Body of pancreas (tissue), 4 donors: ENCODE results near the gene PVR. TPM values are rescaled to one million over a fixed set of nuclear protein-coding genes. Genes with fewer than 3 reads are reported as not detected.
A peak's percentile ranks its signal among the peaks of the same experiment; 100 is the strongest.

ENCODE experiments used
- ATAC-seq: fragments of 150-250 bp; one replicate; pipeline ENCODE4 v1.9.1; 2016
- DNase-seq, 4 donors: peaks; one replicate each; pipeline ENCODE4 v3.0.0-alpha.2; 2019
- H3K27ac ChIP-seq, 4 donors: fragments of 200-600 bp; sonication (generic); 1 replicate in 3 of 4; 2 replicates in 1 of 4; pipeline versions ENCODE4 v1.5.1 to v1.6.1; 2016 to 2019; ENCODE audit warnings: mild to moderate bottlenecking in 1 of 4, mixed read lengths in 1 of 4, moderate library complexity in 1 of 4
- H3K27me3 ChIP-seq, 2 donors: fragments of 200-600 bp; sonication (generic); one replicate each; pipeline ENCODE4 v1.6.0; 2016; ENCODE audit warnings: mild to moderate bottlenecking in 1 of 2
- H3K36me3 ChIP-seq, 2 donors: fragments of 200-600 bp; sonication (generic); replicated peaks in 1 of 2; 2 replicates each; pipeline ENCODE4 v1.5.1; 2016; ENCODE audit warnings: low read depth in 2 of 2; ENCODE audit not compliant: insufficient read depth in 1 of 2
- H3K4me1 ChIP-seq: fragments of 200-600 bp; sonication (generic); one replicate; pipeline ENCODE4 v1.6.0; 2016
- H3K4me3 ChIP-seq, 2 donors: fragments of 200-600 bp; sonication (generic); 1 replicate in 1 of 2; 2 replicates in 1 of 2; pipeline ENCODE4 v1.5.1; 2016 to 2019
- H3K9me3 ChIP-seq, 3 donors: fragments of 200-600 bp; sonication (generic); 1 replicate in 2 of 3; 2 replicates in 1 of 3; pipeline ENCODE4 v1.5.1; 2016
- CTCF ChIP-seq, 7 experiments: fragments of 450-650 bp in 4 of 7; fragments of 200-600 bp in 3 of 7; sonication (generic) in 3 of 7; IDR thresholded peaks; one replicate each; pipeline ENCODE4 v1.5.1; 2016 to 2019; ENCODE audit warnings: antibody characterized with exemption in 7 of 7
- POLR2A ChIP-seq, 3 donors: fragments of 450-650 bp; IDR thresholded peaks; one replicate each; pipeline ENCODE4 v1.6.1; 2016; ENCODE audit warnings: antibody characterized with exemption in 3 of 3, mild to moderate bottlenecking in 2 of 3
- WGBS, 2 donors: methylation state at CpG; one replicate each; pipeline ENCODE4 v1.1.5; 2017; 5-methylcytosine and 5-hydroxymethylcytosine counted together
- intact Hi-C: fragments of 100-400 bp; cut with DNase I; formaldehyde crosslinking; loops from one replicate; pipeline ENCODE4 v1.15.1; 2023
- total RNA-seq, 2 donors: library from RNA; depleted of rRNA; stranded (reverse); fragments of >200 nt; gene quantifications; one replicate each; pipeline ENCODE4 v1.1.0, GENCODE V29; 2016

The PVR gene
- total RNA-seq, 2 donors from 2014 or later: 36.8 to 55.4 TPM

- 79 to 87% methylated on average over 6 to 9 of the region's 9 CpGs for WGBS, 2 donors
Observed at GRCh38 chr19:44641501-44642265, 2.0 kb upstream of the PVR start.

GRCh38 chr19:44642377-44642776 is 1.3 kb upstream of the PVR start:
- Histone ChIP-seq H3K36me3 (no peaks in the 10 kb centered on the region), H3K4me3 (no peak overlapping the region), H3K4me1 (peaks cover 10% of the 10 kb centered on the region), H3K27me3 (no peaks in the 10 kb centered on the region), H3K27ac (no peak overlapping the region), H3K9me3 (no peaks in the 10 kb centered on the region)
- 19 to 32% methylated on average over 1 of the region's 1 CpG for WGBS, 2 donors
- ATAC-seq (no peak), DNase-seq (no peak)
- intact Hi-C loops: no loop called here
- no peak for TF ChIP-seq POLR2A (IDR thresholded peaks at IDR 0.05)
- TF ChIP-seq CTCF (IDR thresholded peaks at IDR 0.05): no peak

More at GRCh38 chr19:44641501-44642265, 2.0 kb upstream of the PVR start:
- no peak for TF ChIP-seq CTCF (IDR thresholded peaks at IDR 0.05)
- no peak for TF ChIP-seq POLR2A (IDR thresholded peaks at IDR 0.05)
- Histone ChIP-seq H3K4me3 (no peak overlapping the region), H3K36me3 (no peaks in the 10 kb centered on the region), H3K27me3 (no peaks in the 10 kb centered on the region), H3K27ac (no peak overlapping the region), H3K4me1 (peaks cover 10% of the 10 kb centered on the region), H3K9me3 (no peaks in the 10 kb centered on the region)
- no peak for DNase-seq
- no peak for ATAC-seq
- intact Hi-C loops: no loop called here

GRCh38 chr19:44644402-44645016 is 799 bp downstream of the PVR start:
- peaks cover 18% of the 10 kb centered on the region for H3K4me1 ChIP-seq

GRCh38 chr19:44645407-44646048 is 1.8 kb downstream of the PVR start:
- no peaks in the 10 kb centered on the region for H3K27me3 ChIP-seq
- TF ChIP-seq CTCF (IDR thresholded peaks at IDR 0.05) (no peak), POLR2A (IDR thresholded peaks at IDR 0.05) (no peak)
- intact Hi-C loops: no loop called here
- DNase-seq: no peak
- no peak for ATAC-seq
- WGBS, 2 donors: 70 to 78% methylated on average over 8 of the region's 8 CpGs
- no peak overlapping the region for H3K4me3 ChIP-seq
- no peak overlapping the region for H3K27ac ChIP-seq
- H3K4me1 ChIP-seq: peaks cover 13% of the 10 kb centered on the region
- no peaks in the 10 kb centered on the region for H3K9me3 ChIP-seq
- peaks cover 4 to 7% of the 10 kb centered on the region in 2 donors for H3K36me3 ChIP-seq

More at GRCh38 chr19:44644402-44645016, 799 bp downstream of the PVR start:
- intact Hi-C loops: no loop called here
- Histone ChIP-seq H3K36me3 (no peaks in the 10 kb centered on the region), H3K9me3 (no peaks in the 10 kb centered on the region), H3K27me3 (no peaks in the 10 kb centered on the region), H3K4me3 (peak overlapping the region; percentile 29 to 82), H3K27ac (peak overlapping the region; percentile 77 to 91 (median 88))
- ATAC-seq (peak; percentile 62), DNase-seq (peak; percentile 47 to 61 (median 54))
- no peak for TF ChIP-seq CTCF (IDR thresholded peaks at IDR 0.05)
- TF ChIP-seq POLR2A (IDR thresholded peaks at IDR 0.05): no peak
- WGBS, 2 donors: 2 to 5% methylated on average over 10 to 13 of the region's 13 CpGs
